Calu3 (cell line): Measurements from ENCODE around the gene EIF4B. TPM values are rescaled to one million over a fixed set of nuclear protein-coding genes. Genes with fewer than 3 reads are reported as not detected.

Source experiments
- BruUV-seq: library from RNA; stranded (reverse); fragments of 400-500 nt; replicated peaks from 2 replicates; lab custom pipeline; 2021; lab: Mats Ljungman, UMichigan
- CTCF ChIA-PET: fragments of 300-600 bp; sonication (Branson Sonifier 250); formaldehyde crosslinking; loops from one replicate; lab custom pipeline; 2022; ENCODE audit warnings: antibody characterized with exemption; lab: Charles Lee
- DNase-seq: peaks from one replicate; pipeline ENCODE4 v3.0.0; 2022
- H3K27ac Mint-ChIP-seq: one replicate; pipeline ENCODE4 v1.8.0; 2022; ENCODE audit warnings: mixed read lengths; ENCODE audit not compliant: unreplicated experiment
- H3K27me3 Mint-ChIP-seq: one replicate; pipeline ENCODE4 v1.8.0; 2022; ENCODE audit warnings: mixed read lengths; ENCODE audit not compliant: unreplicated experiment
- H3K36me3 Mint-ChIP-seq: one replicate; pipeline ENCODE4 v1.8.0; 2022; ENCODE audit warnings: mild to moderate bottlenecking, moderate library complexity, mixed read lengths; ENCODE audit not compliant: insufficient read depth, unreplicated experiment
- H3K4me1 Mint-ChIP-seq: one replicate; pipeline ENCODE4 v1.8.0; 2022; ENCODE audit warnings: mild to moderate bottlenecking, low read depth, mixed read lengths; ENCODE audit not compliant: unreplicated experiment
- H3K4me3 Mint-ChIP-seq: one replicate; pipeline ENCODE4 v1.8.0; 2022; ENCODE audit warnings: mild to moderate bottlenecking, low read depth, moderate library complexity, mixed read lengths; ENCODE audit not compliant: unreplicated experiment
- H3K9me3 Mint-ChIP-seq: one replicate; pipeline ENCODE4 v1.8.0; 2022; ENCODE audit warnings: low read depth, mixed read lengths; ENCODE audit not compliant: unreplicated experiment
- CTCF ChIP-seq: fragments of 200-600 bp; IDR thresholded peaks from one replicate; pipeline ENCODE4 v1.8.0; 2022; ENCODE audit warnings: antibody characterized with exemption; ENCODE audit not compliant: unreplicated experiment
- intact Hi-C: fragments of 100-400 bp; cut with micrococcal nuclease; formaldehyde crosslinking; loops from one replicate; pipeline ENCODE4 v1.10.0; 2022; ENCODE audit not compliant: unreplicated experiment
- total RNA-seq: library from RNA; stranded (reverse); gene quantifications from 2 replicates; pipeline ENCODE4 v1.2.3, GENCODE V29; 2022

The EIF4B gene
- total RNA-seq, 1 experiment from 2014 or later = 272 TPM

GRCh38 chr12:52975820-52976573 lies 30.3 kb upstream of the EIF4B start:
- Mint-ChIP-seq H3K27me3 (no peaks in the 10 kb centered on the region), H3K27ac (peak overlapping the region; percentile 70), H3K4me1 (peaks cover 71% of the 10 kb centered on the region), H3K9me3 (no peaks in the 10 kb centered on the region), H3K4me3 (peak overlapping the region; percentile 4), H3K36me3 (peaks cover 27% of the 10 kb centered on the region)
- DNase-seq = peak; percentile 77
- BruUV-seq = no TSS peak
- CTCF ChIA-PET = interaction anchor here (1.2 kb wide), 1 partner anchor 91 kb away, joined by 6 read pairs; no protein-coding TSS in a partner anchor
- intact Hi-C loops = loop anchor here (1.0 kb wide), 1 partner anchor 92 kb away; no protein-coding TSS in a partner anchor
- TF ChIP-seq CTCF = no peak

- intact Hi-C loops = loop anchor here (1.0 kb wide), 1 partner anchor 92 kb away; no protein-coding TSS in a partner anchor
- no peaks in the 10 kb centered on the region for H3K27me3 Mint-ChIP-seq
- DNase-seq = no peak
- CTCF ChIA-PET = interaction anchor here (5.7 kb wide), 1 partner anchor 92 kb away, joined by 85 read pairs; no protein-coding TSS in a partner anchor
- peaks cover 71% of the 10 kb centered on the region for H3K4me1 Mint-ChIP-seq
- H3K4me3 Mint-ChIP-seq = peak overlapping the region; percentile 4
- H3K36me3 Mint-ChIP-seq = peaks cover 22% of the 10 kb centered on the region
- peak overlapping the region; percentile 70 for H3K27ac Mint-ChIP-seq
- no peak for TF ChIP-seq CTCF
- H3K9me3 Mint-ChIP-seq = no peaks in the 10 kb centered on the region
- no TSS peak for BruUV-seq
These were observed 29.6 kb upstream of the EIF4B start for GRCh38 chr12:52976574-52977071.

GRCh38 chr12:52977170-52977569 lies 29.1 kb upstream of the EIF4B start:
- Mint-ChIP-seq H3K36me3 (peaks cover 21% of the 10 kb centered on the region), H3K27ac (no peak overlapping the region), H3K9me3 (no peaks in the 10 kb centered on the region), H3K4me1 (peaks cover 65% of the 10 kb centered on the region), H3K4me3 (no peak overlapping the region), H3K27me3 (no peaks in the 10 kb centered on the region)
- no TSS peak for BruUV-seq
- CTCF ChIA-PET = interaction anchor here (5.7 kb wide), 1 partner anchor 92 kb away, joined by 85 read pairs; no protein-coding TSS in a partner anchor
- DNase-seq = no peak
- TF ChIP-seq CTCF = no peak
- intact Hi-C loops = no loop called here

- Mint-ChIP-seq H3K36me3 (peaks cover 12% of the 10 kb centered on the region), H3K4me3 (no peak overlapping the region), H3K27me3 (no peaks in the 10 kb centered on the region), H3K4me1 (peaks cover 40% of the 10 kb centered on the region), H3K9me3 (no peaks in the 10 kb centered on the region), H3K27ac (peak overlapping the region; percentile 47)
- no peak for DNase-seq
- CTCF ChIA-PET = interaction anchor here (0.7 to 5.7 kb wide), 12 partner anchors 10 to 608 kb away, joined by 3 to 85 read pairs (median 4); partner anchors contain the start of gene KRT8
- intact Hi-C loops = loop anchor here (5.0 to 10.0 kb wide), 2 partner anchors 605 to 838 kb away; no protein-coding TSS in a partner anchor
- BruUV-seq = no TSS peak
- TF ChIP-seq CTCF = no peak
These were observed 26.1 kb upstream of the EIF4B start for GRCh38 chr12:52980096-52980649.
